IMR-90 (cell line): ENCODE data around the gene MREG. TPM values are rescaled to one million over a fixed set of nuclear protein-coding genes. Genes with fewer than 3 reads are reported as not detected.
A peak's percentile ranks its signal among the peaks of the same experiment; 100 is the strongest.

ENCODE experiments used
- ATAC-seq: fragments of 200-7000 bp; cut with Tn5 transposase; 2 replicates; pipeline ENCODE4 v1.9.1; 2020; ENCODE audit warnings: low read depth, mild to moderate bottlenecking, moderate library complexity
- BruUV-seq: library from RNA; stranded (reverse); fragments of 400-500 nt; replicated peaks from 2 replicates; lab custom pipeline; 2021; lab: Mats Ljungman, UMichigan
- CTCF ChIA-PET: fragments of 300-600 bp; formaldehyde crosslinking; extraction: SDS; loops from one replicate; lab custom pipeline; 2021; ENCODE audit warnings: antibody characterized with exemption; lab: Yijun Ruan, JAX
- POLR2A ChIA-PET: fragments of 300-600 bp; sonication (Branson Sonifier 250); formaldehyde crosslinking; loops from one replicate; lab custom pipeline; 2022; ENCODE audit warnings: antibody characterized with exemption; ENCODE audit not compliant: unreplicated experiment; lab: Charles Lee
- DNase-seq: peaks from one replicate; pipeline ENCODE4 v3.0.0; 2013
- H2AFZ ChIP-seq: replicated peaks from 2 replicates; pipeline ENCODE3; 2013; ENCODE audit warnings: low read length, mild to moderate bottlenecking; ENCODE audit not compliant: poor library complexity
- H2AK5ac ChIP-seq: 2 replicates; pipeline ENCODE4 v1.6.1; 2013; ENCODE audit warnings: low read depth, low read length, inconsistent platforms
- H2AK9ac ChIP-seq: replicated peaks from 2 replicates; pipeline ENCODE3; 2013; ENCODE audit warnings: mild to moderate bottlenecking, low read depth, low read length, moderate library complexity; ENCODE audit not compliant: poor library complexity
- H2BK120ac ChIP-seq: 2 replicates; pipeline ENCODE4 v1.6.1; 2013; ENCODE audit warnings: low read depth, low read length, inconsistent platforms
- H2BK15ac ChIP-seq: 3 replicates; pipeline ENCODE4 v1.6.1; 2013; ENCODE audit warnings: low read depth, low read length, inconsistent platforms
- H2BK20ac ChIP-seq: 2 replicates; pipeline ENCODE4 v1.6.1; 2013; ENCODE audit warnings: low read depth, mild to moderate bottlenecking, inconsistent platforms, low read length, moderate library complexity
- H2BK5ac ChIP-seq: 2 replicates; pipeline ENCODE4 v1.6.1; 2013; ENCODE audit warnings: mild to moderate bottlenecking, low read depth, low read length, inconsistent platforms; ENCODE audit not compliant: poor library complexity, severe bottlenecking
- H3K14ac ChIP-seq: replicated peaks from 2 replicates; pipeline ENCODE4 v1.6.1; 2013; ENCODE audit warnings: low read depth, low read length, inconsistent platforms
- H3K18ac ChIP-seq: 2 replicates; pipeline ENCODE4 v1.6.1; 2013; ENCODE audit warnings: low read depth, low read length, control low read depth
- H3K23ac ChIP-seq: 2 replicates; pipeline ENCODE4 v1.6.1; 2013; ENCODE audit warnings: low read depth, low read length, inconsistent platforms
- H3K27ac ChIP-seq: 2 replicates; pipeline ENCODE4 v1.5.1; 2013; ENCODE audit warnings: mild to moderate bottlenecking, control low read depth, low read length; ENCODE audit not compliant: insufficient read depth
- H3K27me3 ChIP-seq: 2 replicates; pipeline ENCODE4 v1.6.1; 2013; ENCODE audit warnings: low read length; ENCODE audit not compliant: control insufficient read depth, insufficient read depth
- H3K36me3 ChIP-seq: 2 replicates; pipeline ENCODE4 v1.6.1; 2013; ENCODE audit warnings: low read length, mixed read lengths; ENCODE audit not compliant: control insufficient read depth, insufficient read depth
- H3K4ac ChIP-seq: 2 replicates; pipeline ENCODE4 v1.6.1; 2013; ENCODE audit warnings: low read depth, low read length, inconsistent platforms
- H3K4me1 ChIP-seq: 2 replicates; pipeline ENCODE4 v1.6.1; 2013; ENCODE audit warnings: low read length, mixed read lengths; ENCODE audit not compliant: control insufficient read depth, insufficient read depth
- H3K4me2 ChIP-seq: 2 replicates; pipeline ENCODE4 v1.6.1; 2013; ENCODE audit warnings: low read depth, mild to moderate bottlenecking, control low read depth, low read length, moderate library complexity
- H3K4me3 ChIP-seq: 2 replicates; pipeline ENCODE4 v1.5.1; 2013; ENCODE audit warnings: low read depth, mild to moderate bottlenecking, control low read depth, low read length, moderate library complexity; ENCODE audit not compliant: insufficient read depth
- H3K56ac ChIP-seq: 2 replicates; pipeline ENCODE4 v1.6.1; 2013; ENCODE audit warnings: low read length, inconsistent platforms; ENCODE audit not compliant: insufficient read depth; ENCODE audit errors: extremely low read depth
- H3K79me1 ChIP-seq, 2 experiments: 2 replicates each; pipeline ENCODE4 v1.6.1; 2013; ENCODE audit warnings: low read length in 2 of 2, inconsistent platforms in 1 of 2, low read depth in 1 of 2
- H3K9ac ChIP-seq: 2 replicates; pipeline ENCODE4 v1.6.1; 2013; ENCODE audit warnings: low read depth, low read length, control low read depth
- H3K9me1 ChIP-seq: 2 replicates; pipeline ENCODE4 v1.6.1; 2013; ENCODE audit warnings: low read length, inconsistent platforms; ENCODE audit not compliant: insufficient read depth
- H3K9me3 ChIP-seq: 2 replicates; pipeline ENCODE4 v1.6.1; 2013; ENCODE audit warnings: low read length; ENCODE audit not compliant: control insufficient read depth, insufficient read depth
- H4K20me1 ChIP-seq: 2 replicates; pipeline ENCODE4 v1.6.1; 2013; ENCODE audit warnings: low read length, inconsistent platforms; ENCODE audit not compliant: insufficient read depth
- H4K5ac ChIP-seq: 2 replicates; pipeline ENCODE4 v1.6.1; 2013; ENCODE audit warnings: mild to moderate bottlenecking, low read depth, low read length, control low read depth
- H4K8ac ChIP-seq, 2 experiments: 2 replicates each; pipeline ENCODE4 v1.6.1; 2013; ENCODE audit warnings: low read depth in 2 of 2, low read length in 2 of 2, control low read depth in 1 of 2, inconsistent platforms in 1 of 2
- H4K91ac ChIP-seq: 2 replicates; pipeline ENCODE4 v1.6.1; 2013; ENCODE audit warnings: low read depth, low read length, inconsistent platforms; ENCODE audit not compliant: insufficient read depth
- BHLHE40 ChIP-seq: fragments of 150-350 bp; IDR thresholded peaks from 2 replicates; pipeline ENCODE4 v1.6.1; 2016; ENCODE audit warnings: mild to moderate bottlenecking, low read depth, low read length
- CEBPB ChIP-seq: IDR thresholded peaks from 2 replicates; pipeline ENCODE4 v1.6.1; 2012; ENCODE audit warnings: low read depth, low read length, improper control_type of control experiment
- CHD1 ChIP-seq: IDR thresholded peaks from 2 replicates; pipeline ENCODE4 v1.6.1; 2012; ENCODE audit warnings: low read depth, low read length, improper control_type of control experiment
- CTCF ChIP-seq: conservative IDR thresholded peaks from 2 replicates; pipeline ENCODE4 v1.5.1; 2012; ENCODE audit warnings: mild to moderate bottlenecking, low read depth, low read length, improper control_type of control experiment
- ELK1 ChIP-seq: fragments of 150-350 bp; IDR thresholded peaks from 2 replicates; pipeline ENCODE4 v1.6.1; 2016; ENCODE audit warnings: low read depth, mild to moderate bottlenecking, low read length, moderate library complexity, borderline replicate concordance
- FOS ChIP-seq: fragments of 150-350 bp; IDR thresholded peaks from 2 replicates; pipeline ENCODE4 v1.6.1; 2016; ENCODE audit warnings: low read depth, low read length
- MAFK ChIP-seq: IDR thresholded peaks from 2 replicates; pipeline ENCODE4 v1.6.1; 2012; ENCODE audit warnings: low read depth, low read length, improper control_type of control experiment
- MAZ ChIP-seq: IDR thresholded peaks from 2 replicates; pipeline ENCODE4 v1.6.1; 2012; ENCODE audit warnings: low read depth, mild to moderate bottlenecking, low read length, improper control_type of control experiment, moderate library complexity, borderline replicate concordance
- MXI1 ChIP-seq: IDR thresholded peaks from 2 replicates; pipeline ENCODE4 v1.6.1; 2012; ENCODE audit warnings: low read depth, mild to moderate bottlenecking, low read length, moderate library complexity, borderline replicate concordance
- NFE2L2 ChIP-seq: fragments of 150-350 bp; IDR thresholded peaks from 2 replicates; pipeline ENCODE4 v1.6.1; 2016; ENCODE audit warnings: low read depth, mild to moderate bottlenecking, low read length
- POLR2A ChIP-seq: IDR thresholded peaks from 2 replicates; pipeline ENCODE4 v1.6.1; 2012; ENCODE audit warnings: mild to moderate bottlenecking, low read depth, low read length
- RAD21 ChIP-seq: IDR thresholded peaks from 2 replicates; pipeline ENCODE4 v1.6.1; 2012; ENCODE audit warnings: low read length, improper control_type of control experiment
- RCOR1 ChIP-seq: IDR thresholded peaks from 2 replicates; pipeline ENCODE4 v1.6.1; 2012; ENCODE audit warnings: mild to moderate bottlenecking, low read length, improper control_type of control experiment; ENCODE audit not compliant: insufficient replicate concordance
- SMC3 ChIP-seq: fragments of 150-350 bp; IDR thresholded peaks from 2 replicates; pipeline ENCODE4 v1.6.1; 2016; ENCODE audit warnings: low read depth, mild to moderate bottlenecking, antibody characterized with exemption, low read length, moderate library complexity
- USF2 ChIP-seq: fragments of 150-350 bp; IDR thresholded peaks from 2 replicates; pipeline ENCODE4 v1.6.1; 2017; ENCODE audit warnings: mild to moderate bottlenecking, antibody characterized with exemption, low read length, low read depth
- WGBS, 2 experiments: methylation state at CpG; one replicate each; pipeline versions ENCODE4 v1.1.5 to v1.1.7; 2013; ENCODE audit warnings: missing lambda C conversion rate in 2 of 2; ENCODE audit not compliant: insufficient read length in 1 of 2; ENCODE audit errors: extremely low coverage in 2 of 2; 5-methylcytosine and 5-hydroxymethylcytosine counted together
- dilution Hi-C: fragments of 300-500 bp; cut with HindIII; formaldehyde crosslinking; loops from one replicate; pipeline ENCODE4 v1.14.3; 2018; ENCODE audit warnings: low sequenced_read_pairs; ENCODE audit not compliant: unreplicated experiment
- in situ Hi-C: fragments of 300-500 bp; cut with MboI; formaldehyde crosslinking; loops from 3 replicates; pipeline ENCODE4 v1.14.3; 2019; ENCODE audit warnings: low sequenced_read_pairs, inconsistent platforms, mixed read lengths
- intact Hi-C: fragments of 100-400 bp; cut with micrococcal nuclease; formaldehyde crosslinking; loops from 2 replicates; pipeline ENCODE4 v1.10.0; 2022
- polyA plus RNA-seq, 3 experiments: library from polyadenylated mRNA; depleted of rRNA; stranded (reverse); fragments of >200 nt; gene quantifications; 2 replicates each; pipeline ENCODE4 v1.2.3, GENCODE V29; 2012; ENCODE audit warnings: low replicate concordance in 1 of 3
- total RNA-seq: library from RNA; depleted of rRNA; stranded (reverse); fragments of >200 nt; gene quantifications from 2 replicates; pipeline ENCODE4 v1.2.3, GENCODE V29; 2012

Gene MREG
- total and polyA plus RNA-seq, 2 of the 4 experiments (the other 2 are of a cell fraction): 1.0 to 1.8 TPM

- Histone ChIP-seq H3K79me1 (no peaks in the 10 kb centered on the region), H4K91ac (no peak overlapping the region), H2BK120ac (no peak overlapping the region; the same call in 1 of the 2 replicates), H4K5ac (no peak overlapping the region), H3K27me3 (no peaks in the 10 kb centered on the region), H3K9me1 (peaks cover 5% of the 10 kb centered on the region; the same call in 1 of the 2 replicates), H3K9me3 (no peaks in the 10 kb centered on the region), H3K4me3 (no peak overlapping the region), H2AFZ (no peak overlapping the region), H3K23ac (no peak overlapping the region), H4K8ac (no peak overlapping the region), H3K18ac (no peak overlapping the region), H3K36me3 (no peaks in the 10 kb centered on the region), H2BK15ac (peak overlapping the region; percentile 1; the same call in 1 of the 3 replicates), H2AK9ac (no peak overlapping the region), H3K56ac (no peak overlapping the region), H4K20me1 (no peaks in the 10 kb centered on the region), H3K9ac (no peak overlapping the region), H3K14ac (no peak overlapping the region), H3K4me1 (peaks cover 8% of the 10 kb centered on the region), H2BK5ac (no peak overlapping the region), H3K4ac (no peak overlapping the region), H3K27ac (no peak overlapping the region), H2BK20ac (no peak overlapping the region), H3K4me2 (no peak overlapping the region), H2AK5ac (no peak overlapping the region)
- DNase-seq (peak; percentile 83), ATAC-seq (peak; percentile 94)
- POLR2A ChIA-PET: no interaction called here
- intact Hi-C loops: loop anchor here (2.0 to 10.0 kb wide), 3 partner anchors 657 to 1127 kb away; partner anchors contain the start of gene BARD1
- no TSS peak for BruUV-seq
- dilution Hi-C loops: no loop called here
- CTCF ChIA-PET: interaction anchor here (0.5 to 1.9 kb wide), 10 partner anchors 9 to 1118 kb away, joined by 3 to 9 read pairs (median 3); no protein-coding TSS in a partner anchor
- 7% methylated on average over 3 of the region's 8 CpGs; no CpG with 5 or more reads in 1 of the 2 experiments for whole genome bisulfite sequencing, 2 experiments
- in situ Hi-C loops: loop anchor here (10.0 to 25.0 kb wide), 2 partner anchors 967 to 1119 kb away; partner anchors contain the start of gene BARD1
- TF ChIP-seq MAFK (no peak), POLR2A (peak; percentile 59; the same call in 1 of the 2 replicates), USF2 (no peak), FOS (no peak), CEBPB (no peak), ELK1 (no peak), SMC3 (peak; percentile 81), RCOR1 (no peak), CTCF (peak; percentile 97), MAZ (no peak), BHLHE40 (no peak), NFE2L2 (no peak), MXI1 (no peak), CHD1 (no peak), RAD21 (peak; percentile 98)
Measured at GRCh38 chr2:215931256-215931903, 82.0 kb downstream of the MREG start.
